ENCODE measurements around the gene TMEM179. TPM values are rescaled to one million over a fixed set of nuclear protein-coding genes. Genes with fewer than 3 reads are reported as not detected.

The TMEM179 gene
- polyA plus RNA-seq, 1 donor from 2014 or later: 20.3 TPM

GRCh38 chr14:104600141-104600643 is 4.4 kb downstream of the TMEM179 start:
- TF ChIP-seq TAF1 (IDR thresholded peaks at IDR 0.05; ENCODE audit: low read depth) (no peak), EZH2 (IDR thresholded peaks at IDR 0.05; ENCODE audit: borderline replicate concordance, insufficient read depth, low read length, poor library complexity, severe bottlenecking) (no peak), REST (IDR thresholded peaks at IDR 0.05; ENCODE audit: borderline replicate concordance) (no peak), MXI1 (conservative IDR thresholded peaks at IDR 0.05; ENCODE audit: poor library complexity, severe bottlenecking) (no peak), EP300 (conservative IDR thresholded peaks at IDR 0.05; ENCODE audit: poor library complexity, severe bottlenecking) (no peak), POLR2AphosphoS5 (IDR thresholded peaks at IDR 0.05) (no peak), SMC3 (conservative IDR thresholded peaks at IDR 0.05; ENCODE audit: poor library complexity) (no peak), RAD21 (conservative IDR thresholded peaks at IDR 0.05) (no peak), CTCF (IDR thresholded peaks at IDR 0.05; ENCODE audit: poor library complexity, severe bottlenecking) (no peak)
- Histone ChIP-seq H3F3A (ENCODE audit: insufficient read depth, low read length, poor library complexity, severe bottlenecking) (no peaks in the 10 kb centered on the region), H3K27ac (ENCODE audit: low read length) (no peak overlapping the region), H3K4me2 (ENCODE audit: low read length) (no peak overlapping the region), H3K4me3 (ENCODE audit: low read length) (no peak overlapping the region), H3K9me3 (ENCODE audit: low read length) (no peaks in the 10 kb centered on the region), H3K27me3 (ENCODE audit: insufficient read depth, low read depth, low read length) (peaks cover 14% of the 10 kb centered on the region), H2AFZ (ENCODE audit: low read depth, low read length) (no peak overlapping the region), H3K9me2 (ENCODE audit: insufficient read depth, low read length) (no peaks in the 10 kb centered on the region), H3K9ac (ENCODE audit: low read length) (no peak overlapping the region), H3K36me3 (ENCODE audit: insufficient read depth, low read length) (no peaks in the 10 kb centered on the region), H3K79me2 (replicated peaks; ENCODE audit: insufficient read depth, low read length) (no peaks in the 10 kb centered on the region), H4K20me1 (ENCODE audit: insufficient read depth) (no peaks in the 10 kb centered on the region)

- no peak overlapping the region for H3K4me2 ChIP-seq (ENCODE audit: low read length)
- H3K4me3 ChIP-seq (ENCODE audit: low read length): no peak overlapping the region
- no peaks in the 10 kb centered on the region for H3K36me3 ChIP-seq (ENCODE audit: insufficient read depth, low read length)
- TF ChIP-seq CTCF (IDR thresholded peaks at IDR 0.05; ENCODE audit: poor library complexity, severe bottlenecking) (no peak), MXI1 (conservative IDR thresholded peaks at IDR 0.05; ENCODE audit: poor library complexity, severe bottlenecking) (no peak), POLR2AphosphoS5 (IDR thresholded peaks at IDR 0.05) (no peak), EZH2 (IDR thresholded peaks at IDR 0.05; ENCODE audit: borderline replicate concordance, insufficient read depth, low read length, poor library complexity, severe bottlenecking) (no peak), TAF1 (IDR thresholded peaks at IDR 0.05; ENCODE audit: low read depth) (no peak), REST (IDR thresholded peaks at IDR 0.05; ENCODE audit: borderline replicate concordance) (no peak), EP300 (conservative IDR thresholded peaks at IDR 0.05; ENCODE audit: poor library complexity, severe bottlenecking) (no peak), SMC3 (conservative IDR thresholded peaks at IDR 0.05; ENCODE audit: poor library complexity) (no peak), RAD21 (conservative IDR thresholded peaks at IDR 0.05) (no peak)
- H3K9me3 ChIP-seq (ENCODE audit: low read length): no peaks in the 10 kb centered on the region
- H3K27me3 ChIP-seq (ENCODE audit: insufficient read depth, low read depth, low read length): peaks cover 8% of the 10 kb centered on the region
- H3F3A ChIP-seq (ENCODE audit: insufficient read depth, low read length, poor library complexity, severe bottlenecking): no peaks in the 10 kb centered on the region
- H3K9me2 ChIP-seq (ENCODE audit: insufficient read depth, low read length): no peaks in the 10 kb centered on the region
- H4K20me1 ChIP-seq (ENCODE audit: insufficient read depth): no peaks in the 10 kb centered on the region
- no peak overlapping the region for H2AFZ ChIP-seq (ENCODE audit: low read depth, low read length)
- H3K9ac ChIP-seq (ENCODE audit: low read length): no peak overlapping the region
- no peaks in the 10 kb centered on the region for H3K79me2 ChIP-seq (replicated peaks; ENCODE audit: insufficient read depth, low read length)
- no peak overlapping the region for H3K27ac ChIP-seq (ENCODE audit: low read length)
Measured at GRCh38 chr14:104599446-104599845, 5.1 kb downstream of the TMEM179 start.

All from neural cell (in vitro differentiated cells).